Liver (tissue), 9 donors: ENCODE data around the gene BTLA. TPM values are rescaled to one million over a fixed set of nuclear protein-coding genes. Genes with fewer than 3 reads are reported as not detected.

ENCODE experiments used
- DNase-seq: peaks from one replicate; pipeline ENCODE4 v3.0.0-alpha.2; 2017; ENCODE audit warnings: low spot score
- H3K27ac ChIP-seq, 2 donors: one replicate each; pipeline ENCODE4 v1.7.0; 2013; ENCODE audit warnings: inconsistent platforms in 2 of 2, low read length in 2 of 2, control low read depth in 1 of 2, low read depth in 1 of 2, mild to moderate bottlenecking in 1 of 2
- H3K27me3 ChIP-seq, 4 donors: one replicate each; pipeline versions ENCODE4 v1.6.1 to v1.7.0; 2013; ENCODE audit warnings: low read length in 3 of 4, inconsistent platforms in 1 of 4, mild to moderate bottlenecking in 1 of 4, moderate library complexity in 1 of 4; ENCODE audit not compliant: control insufficient read depth in 4 of 4, insufficient read depth in 4 of 4
- H3K36me3 ChIP-seq, 4 donors: one replicate each; pipeline versions ENCODE4 v1.6.1 to v1.7.0; 2013; ENCODE audit warnings: low read length in 3 of 4, mild to moderate bottlenecking in 3 of 4, low read depth in 1 of 4, moderate library complexity in 1 of 4; ENCODE audit not compliant: control insufficient read depth in 4 of 4, insufficient read depth in 3 of 4
- H3K4me1 ChIP-seq, 4 donors: one replicate each; pipeline versions ENCODE4 v1.6.1 to v1.7.0; 2013; ENCODE audit warnings: low read length in 3 of 4, mild to moderate bottlenecking in 3 of 4, moderate library complexity in 1 of 4; ENCODE audit not compliant: control insufficient read depth in 4 of 4, insufficient read depth in 4 of 4
- H3K4me3 ChIP-seq, 3 donors: one replicate each; pipeline versions ENCODE4 v1.6.1 to v1.7.0; 2013; ENCODE audit warnings: low read length in 3 of 3, control low read depth in 1 of 3, low read depth in 1 of 3, mild to moderate bottlenecking in 1 of 3
- H3K9ac ChIP-seq, 2 donors: one replicate each; pipeline ENCODE4 v1.7.0; 2013; ENCODE audit warnings: low read length in 2 of 2, mild to moderate bottlenecking in 2 of 2, moderate library complexity in 2 of 2, control low read depth in 1 of 2, low read depth in 1 of 2
- H3K9me3 ChIP-seq, 4 donors: one replicate each; pipeline versions ENCODE4 v1.6.1 to v1.7.0; 2013; ENCODE audit warnings: low read length in 3 of 4; ENCODE audit not compliant: control insufficient read depth in 4 of 4
- EGR1 ChIP-seq, 2 donors: IDR thresholded peaks; 2 replicates each; pipeline ENCODE4 v1.6.1; 2016 to 2018; ENCODE audit warnings: antibody characterized with exemption in 2 of 2, low read depth in 2 of 2
- FOXA1 ChIP-seq: IDR thresholded peaks from 2 replicates; pipeline ENCODE4 v1.6.1; 2016; ENCODE audit warnings: antibody characterized with exemption
- FOXA2 ChIP-seq: IDR thresholded peaks from 2 replicates; pipeline ENCODE4 v1.6.1; 2016; ENCODE audit warnings: antibody characterized with exemption
- GABPA ChIP-seq, 2 donors: IDR thresholded peaks in 1 of 2; conservative IDR thresholded peaks in 1 of 2; 2 replicates each; pipeline ENCODE4 v1.6.1; 2016; ENCODE audit warnings: antibody characterized with exemption in 2 of 2, mild to moderate bottlenecking in 1 of 2, moderate library complexity in 1 of 2
- HNF4A ChIP-seq, 2 donors: conservative IDR thresholded peaks; 2 replicates each; pipeline ENCODE4 v1.6.1; 2016; ENCODE audit warnings: antibody characterized with exemption in 2 of 2, mild to moderate bottlenecking in 2 of 2
- HNF4G ChIP-seq: IDR thresholded peaks from 2 replicates; pipeline ENCODE4 v1.6.1; 2016; ENCODE audit warnings: antibody characterized with exemption
- JUND ChIP-seq, 2 donors: IDR thresholded peaks; 2 replicates each; pipeline ENCODE4 v1.6.1; 2016; ENCODE audit warnings: antibody characterized with exemption in 2 of 2
- RAD21 ChIP-seq, 2 donors: IDR thresholded peaks; 2 replicates each; pipeline ENCODE4 v1.6.1; 2016; ENCODE audit warnings: antibody characterized with exemption in 2 of 2, mild to moderate bottlenecking in 2 of 2
- RXRA ChIP-seq, 2 donors: IDR thresholded peaks; 2 replicates each; pipeline ENCODE4 v1.6.1; 2017 to 2018; ENCODE audit warnings: antibody characterized with exemption in 2 of 2, mild to moderate bottlenecking in 1 of 2
- SP1 ChIP-seq: IDR thresholded peaks from 2 replicates; pipeline ENCODE4 v1.6.1; 2018; ENCODE audit warnings: antibody characterized with exemption, mild to moderate bottlenecking
- TAF1 ChIP-seq: conservative IDR thresholded peaks from 2 replicates; pipeline ENCODE4 v1.6.1; 2016; ENCODE audit warnings: antibody characterized with exemption, mild to moderate bottlenecking
- YY1 ChIP-seq: IDR thresholded peaks from 2 replicates; pipeline ENCODE4 v1.6.1; 2016; ENCODE audit warnings: antibody characterized with exemption, mild to moderate bottlenecking
- WGBS: extraction: QIAGEN DNeasy Blood & Tissue Kit; methylation state at CpG from one replicate; pipeline ENCODE4 v1.1.7; 2013; 5-methylcytosine and 5-hydroxymethylcytosine counted together
- polyA plus RNA-seq, 2 donors: library from polyadenylated mRNA; stranded (reverse) in 1 of 2; unstranded in 1 of 2; fragments of 200-250 nt in 1 of 2; fragments of >200 nt in 1 of 2; fragmentation: Nextera tagmentation in 1 of 2; extraction: Ambion mirVana in 1 of 2; gene quantifications; one replicate each; pipeline versions ENCODE4 v1.2.1 to v1.2.3, GENCODE V29; 2013 to 2015
- total RNA-seq, 2 donors: library from RNA; depleted of rRNA; stranded (reverse); fragments of >200 nt; gene quantifications; one replicate each; pipeline ENCODE4 v1.2.3, GENCODE V29; 2014
- TF ChIP-seq, protein P1 (sequence below): IDR thresholded peaks from 2 replicates; pipeline ENCODE4 v1.6.1; 2016; ENCODE audit warnings: antibody characterized with exemption
- TF ChIP-seq, protein P2 (sequence below): IDR thresholded peaks from 2 replicates; pipeline ENCODE4 v1.6.1; 2016; ENCODE audit warnings: antibody characterized with exemption
- TF ChIP-seq, protein P3 (sequence below): IDR thresholded peaks from 2 replicates; pipeline ENCODE4 v1.6.1; 2016; ENCODE audit warnings: antibody characterized with exemption
- TF ChIP-seq, protein P4 (sequence below): fragments of 150-350 bp; IDR thresholded peaks from 2 replicates; pipeline ENCODE4 v1.5.1; 2017; ENCODE audit warnings: improper control_type of control experiment, low read depth, low read length; ENCODE audit not compliant: missing input control
- TF ChIP-seq, protein P5 (sequence below): IDR thresholded peaks from 2 replicates; pipeline ENCODE4 v1.6.1; 2016; ENCODE audit warnings: antibody characterized with exemption, mild to moderate bottlenecking
- donor health status: healthy.
- donor health status: healthy.
- donor health status: healthy.
- donor health status: healthy.
- donor health status: healthy.

Gene BTLA
- total and polyA plus RNA-seq, 4 donors = 0.08 to 0.43 (median 0.27) TPM

DNA sequence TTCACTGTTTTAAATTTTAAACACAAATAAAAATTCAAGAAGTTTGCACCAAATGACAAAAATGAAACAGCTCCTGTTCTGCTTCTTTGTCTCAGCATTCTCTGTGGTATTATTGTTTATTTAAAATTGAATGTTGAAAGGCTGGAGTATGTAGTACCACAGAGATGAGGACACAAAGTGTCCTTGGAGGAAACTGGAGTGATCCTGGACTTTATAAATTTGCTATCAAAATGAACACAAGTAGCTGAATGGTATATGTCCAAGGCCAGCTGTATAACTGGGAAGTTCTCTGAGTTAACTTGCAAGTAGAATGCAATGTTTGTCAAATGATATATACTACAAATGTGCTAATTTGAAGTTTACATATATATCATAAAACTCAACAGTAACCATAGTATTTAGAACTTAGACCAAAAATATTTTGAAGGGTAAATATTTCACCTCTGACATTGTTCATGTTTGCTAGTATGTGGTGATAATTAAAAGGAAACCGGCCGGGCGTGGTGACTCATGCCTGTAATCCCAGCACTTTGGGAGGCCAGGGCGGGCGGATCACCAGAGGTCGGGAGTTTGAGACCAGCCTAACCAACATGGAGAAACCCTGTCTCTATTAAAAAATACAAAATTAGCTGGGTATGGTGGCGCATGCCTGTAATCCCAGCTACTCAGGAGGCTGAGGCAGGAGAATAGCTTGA, 12.3 kb downstream of the BTLA start (continued):
- TF ChIP-seq, protein P1, sequence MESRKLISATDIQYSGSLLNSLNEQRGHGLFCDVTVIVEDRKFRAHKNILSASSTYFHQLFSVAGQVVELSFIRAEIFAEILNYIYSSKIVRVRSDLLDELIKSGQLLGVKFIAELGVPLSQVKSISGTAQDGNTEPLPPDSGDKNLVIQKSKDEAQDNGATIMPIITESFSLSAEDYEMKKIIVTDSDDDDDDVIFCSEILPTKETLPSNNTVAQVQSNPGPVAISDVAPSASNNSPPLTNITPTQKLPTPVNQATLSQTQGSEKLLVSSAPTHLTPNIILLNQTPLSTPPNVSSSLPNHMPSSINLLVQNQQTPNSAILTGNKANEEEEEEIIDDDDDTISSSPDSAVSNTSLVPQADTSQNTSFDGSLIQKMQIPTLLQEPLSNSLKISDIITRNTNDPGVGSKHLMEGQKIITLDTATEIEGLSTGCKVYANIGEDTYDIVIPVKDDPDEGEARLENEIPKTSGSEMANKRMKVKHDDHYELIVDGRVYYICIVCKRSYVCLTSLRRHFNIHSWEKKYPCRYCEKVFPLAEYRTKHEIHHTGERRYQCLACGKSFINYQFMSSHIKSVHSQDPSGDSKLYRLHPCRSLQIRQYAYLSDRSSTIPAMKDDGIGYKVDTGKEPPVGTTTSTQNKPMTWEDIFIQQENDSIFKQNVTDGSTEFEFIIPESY = no peak
- no peak for TF ChIP-seq HNF4G
- TF ChIP-seq, protein P2, sequence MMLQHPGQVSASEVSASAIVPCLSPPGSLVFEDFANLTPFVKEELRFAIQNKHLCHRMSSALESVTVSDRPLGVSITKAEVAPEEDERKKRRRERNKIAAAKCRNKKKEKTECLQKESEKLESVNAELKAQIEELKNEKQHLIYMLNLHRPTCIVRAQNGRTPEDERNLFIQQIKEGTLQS = no peak

DNA sequence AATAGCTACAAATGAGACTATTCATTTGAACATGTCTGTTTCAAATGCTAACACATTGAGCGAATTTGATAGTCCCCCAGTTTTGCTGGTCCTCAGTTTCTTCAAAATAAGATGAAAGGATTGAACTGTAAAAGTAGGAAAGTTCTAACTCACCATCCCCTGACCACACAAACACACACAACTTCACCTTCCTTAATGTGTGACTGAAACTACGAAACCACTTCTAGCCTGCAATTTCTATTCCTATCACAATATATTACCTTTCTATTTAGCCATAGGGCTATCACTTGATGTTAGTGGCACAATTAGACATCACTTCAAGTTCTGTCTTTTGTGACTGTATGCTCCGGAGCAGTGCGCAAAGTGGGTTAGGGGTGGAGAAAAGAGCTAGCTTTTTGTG, 14.9 kb downstream of the BTLA start:
- no peak overlapping the region for H3K4me3 ChIP-seq
- DNase-seq = no peak
- H3K27me3 ChIP-seq = no peaks in the 10 kb centered on the region
- H3K36me3 ChIP-seq = no peaks in the 10 kb centered on the region
- H3K9ac ChIP-seq = no peak overlapping the region
- no peaks in the 10 kb centered on the region for H3K9me3 ChIP-seq
- TF ChIP-seq TAF1 (no peak), HNF4A (conservative IDR thresholded peaks at IDR 0.05) (no peak), SP1 (no peak), RAD21 (IDR thresholded peaks at IDR 0.05) (no peak), FOXA2 (no peak), YY1 (no peak), RXRA (IDR thresholded peaks at IDR 0.05) (no peak), FOXA1 (no peak), JUND (IDR thresholded peaks at IDR 0.05) (no peak), EGR1 (IDR thresholded peaks at IDR 0.05; ENCODE audit: low read depth in 2 of 2) (no peak), GABPA (IDR thresholded peaks at IDR 0.05 in 1 of 2, conservative IDR thresholded peaks at IDR 0.05 in 1 of 2) (no peak)
- TF ChIP-seq, protein P3, sequence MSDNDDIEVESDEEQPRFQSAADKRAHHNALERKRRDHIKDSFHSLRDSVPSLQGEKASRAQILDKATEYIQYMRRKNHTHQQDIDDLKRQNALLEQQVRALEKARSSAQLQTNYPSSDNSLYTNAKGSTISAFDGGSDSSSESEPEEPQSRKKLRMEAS = no peak
- TF ChIP-seq, protein P4, sequence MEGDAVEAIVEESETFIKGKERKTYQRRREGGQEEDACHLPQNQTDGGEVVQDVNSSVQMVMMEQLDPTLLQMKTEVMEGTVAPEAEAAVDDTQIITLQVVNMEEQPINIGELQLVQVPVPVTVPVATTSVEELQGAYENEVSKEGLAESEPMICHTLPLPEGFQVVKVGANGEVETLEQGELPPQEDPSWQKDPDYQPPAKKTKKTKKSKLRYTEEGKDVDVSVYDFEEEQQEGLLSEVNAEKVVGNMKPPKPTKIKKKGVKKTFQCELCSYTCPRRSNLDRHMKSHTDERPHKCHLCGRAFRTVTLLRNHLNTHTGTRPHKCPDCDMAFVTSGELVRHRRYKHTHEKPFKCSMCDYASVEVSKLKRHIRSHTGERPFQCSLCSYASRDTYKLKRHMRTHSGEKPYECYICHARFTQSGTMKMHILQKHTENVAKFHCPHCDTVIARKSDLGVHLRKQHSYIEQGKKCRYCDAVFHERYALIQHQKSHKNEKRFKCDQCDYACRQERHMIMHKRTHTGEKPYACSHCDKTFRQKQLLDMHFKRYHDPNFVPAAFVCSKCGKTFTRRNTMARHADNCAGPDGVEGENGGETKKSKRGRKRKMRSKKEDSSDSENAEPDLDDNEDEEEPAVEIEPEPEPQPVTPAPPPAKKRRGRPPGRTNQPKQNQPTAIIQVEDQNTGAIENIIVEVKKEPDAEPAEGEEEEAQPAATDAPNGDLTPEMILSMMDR = no peak
- TF ChIP-seq, protein P1 = no peak
- TF ChIP-seq, protein P2 = no peak
- TF ChIP-seq, protein P5, sequence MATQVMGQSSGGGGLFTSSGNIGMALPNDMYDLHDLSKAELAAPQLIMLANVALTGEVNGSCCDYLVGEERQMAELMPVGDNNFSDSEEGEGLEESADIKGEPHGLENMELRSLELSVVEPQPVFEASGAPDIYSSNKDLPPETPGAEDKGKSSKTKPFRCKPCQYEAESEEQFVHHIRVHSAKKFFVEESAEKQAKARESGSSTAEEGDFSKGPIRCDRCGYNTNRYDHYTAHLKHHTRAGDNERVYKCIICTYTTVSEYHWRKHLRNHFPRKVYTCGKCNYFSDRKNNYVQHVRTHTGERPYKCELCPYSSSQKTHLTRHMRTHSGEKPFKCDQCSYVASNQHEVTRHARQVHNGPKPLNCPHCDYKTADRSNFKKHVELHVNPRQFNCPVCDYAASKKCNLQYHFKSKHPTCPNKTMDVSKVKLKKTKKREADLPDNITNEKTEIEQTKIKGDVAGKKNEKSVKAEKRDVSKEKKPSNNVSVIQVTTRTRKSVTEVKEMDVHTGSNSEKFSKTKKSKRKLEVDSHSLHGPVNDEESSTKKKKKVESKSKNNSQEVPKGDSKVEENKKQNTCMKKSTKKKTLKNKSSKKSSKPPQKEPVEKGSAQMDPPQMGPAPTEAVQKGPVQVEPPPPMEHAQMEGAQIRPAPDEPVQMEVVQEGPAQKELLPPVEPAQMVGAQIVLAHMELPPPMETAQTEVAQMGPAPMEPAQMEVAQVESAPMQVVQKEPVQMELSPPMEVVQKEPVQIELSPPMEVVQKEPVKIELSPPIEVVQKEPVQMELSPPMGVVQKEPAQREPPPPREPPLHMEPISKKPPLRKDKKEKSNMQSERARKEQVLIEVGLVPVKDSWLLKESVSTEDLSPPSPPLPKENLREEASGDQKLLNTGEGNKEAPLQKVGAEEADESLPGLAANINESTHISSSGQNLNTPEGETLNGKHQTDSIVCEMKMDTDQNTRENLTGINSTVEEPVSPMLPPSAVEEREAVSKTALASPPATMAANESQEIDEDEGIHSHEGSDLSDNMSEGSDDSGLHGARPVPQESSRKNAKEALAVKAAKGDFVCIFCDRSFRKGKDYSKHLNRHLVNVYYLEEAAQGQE = no peak
- no peak overlapping the region for H3K27ac ChIP-seq
- H3K4me1 ChIP-seq = no peaks in the 10 kb centered on the region
- WGBS = 90% methylated on average over 4 of the region's 4 CpGs
